Stimulated activated CD4-positive, alpha-beta T cell treated with anti-CD3 and anti-CD28 coated beads, Interleukin-2, amount 100 ng/mL, for 24 hours (primary cell): ENCODE results near the gene MRC2.

ENCODE experiments used
- DNase-seq, 2 donors: peaks; one replicate each; pipeline ENCODE4 v3.0.0-alpha.2; 2020

The MRC2 gene

DNA sequence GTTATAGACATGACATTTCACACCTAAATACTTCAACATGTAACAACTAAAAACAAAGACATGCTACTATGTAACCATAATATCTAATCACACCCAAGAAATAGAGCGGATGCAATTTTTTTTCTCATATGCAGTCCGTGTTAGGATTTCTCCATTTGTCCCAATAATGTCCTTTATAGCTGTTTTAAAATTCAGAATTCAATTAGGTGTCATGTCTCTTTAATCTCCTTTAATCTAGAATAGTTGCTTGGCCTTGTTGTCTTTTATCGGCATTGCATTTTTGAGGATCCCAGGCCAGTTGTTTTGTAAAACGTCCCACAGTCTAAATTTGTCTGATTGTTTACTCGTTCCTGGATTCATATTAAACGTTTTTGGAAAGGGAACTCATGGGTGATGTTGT, 14.5 kb downstream of the MRC2 start:
- DNase-seq, result no peak

DNA sequence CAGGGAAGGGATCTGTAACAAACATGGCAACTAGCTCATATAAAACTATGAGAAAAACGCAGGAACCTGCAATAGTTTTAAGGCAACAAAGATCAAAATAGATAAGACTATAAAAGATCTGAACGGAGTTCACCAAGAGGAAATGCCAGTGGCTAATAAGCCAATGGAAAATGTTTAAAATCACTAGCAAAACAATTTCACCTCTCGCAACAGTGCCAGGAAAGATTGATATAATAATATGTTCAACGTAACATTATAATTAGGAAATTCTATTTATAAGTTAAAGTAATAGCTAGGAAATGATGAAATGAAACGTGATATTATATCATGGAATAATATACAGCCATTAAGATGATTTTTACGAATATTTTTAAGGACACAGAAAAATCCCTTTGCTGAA, 16.0 kb downstream of the MRC2 start:
- DNase-seq, result no peak

DNA sequence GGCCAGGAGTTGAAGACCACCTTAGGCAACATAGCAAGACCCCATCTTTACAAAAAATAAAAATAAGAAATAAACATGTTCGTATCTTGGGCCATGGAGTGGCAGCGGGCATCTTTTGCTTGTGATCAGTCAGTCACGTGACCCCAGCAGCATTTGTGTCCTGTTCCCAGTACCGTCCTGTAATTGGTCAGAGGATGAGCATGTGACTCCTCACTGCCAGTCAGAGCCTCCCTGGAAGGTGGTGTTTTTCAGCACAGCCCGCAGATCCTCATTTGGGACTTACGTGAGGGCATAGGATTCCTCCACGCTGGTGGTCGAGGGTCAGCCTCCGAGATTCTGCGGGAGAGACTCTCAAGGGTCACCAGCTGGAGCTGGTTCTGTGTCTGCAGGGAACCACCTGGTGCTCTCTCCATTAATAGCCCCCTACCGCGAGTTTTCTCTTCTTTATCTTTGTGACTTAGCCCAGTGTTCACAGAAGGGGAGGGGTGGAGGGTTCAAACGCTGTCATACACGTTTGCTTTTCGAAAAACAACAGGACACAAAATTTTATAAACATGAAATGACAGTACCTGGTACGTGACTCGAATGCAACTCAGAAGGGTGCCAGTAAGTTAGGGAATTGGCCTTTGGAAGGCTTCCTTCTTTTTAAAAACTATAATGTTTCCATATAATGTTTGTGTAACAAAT, 17.2 kb downstream of the MRC2 start:
- no peak for DNase-seq

DNA sequence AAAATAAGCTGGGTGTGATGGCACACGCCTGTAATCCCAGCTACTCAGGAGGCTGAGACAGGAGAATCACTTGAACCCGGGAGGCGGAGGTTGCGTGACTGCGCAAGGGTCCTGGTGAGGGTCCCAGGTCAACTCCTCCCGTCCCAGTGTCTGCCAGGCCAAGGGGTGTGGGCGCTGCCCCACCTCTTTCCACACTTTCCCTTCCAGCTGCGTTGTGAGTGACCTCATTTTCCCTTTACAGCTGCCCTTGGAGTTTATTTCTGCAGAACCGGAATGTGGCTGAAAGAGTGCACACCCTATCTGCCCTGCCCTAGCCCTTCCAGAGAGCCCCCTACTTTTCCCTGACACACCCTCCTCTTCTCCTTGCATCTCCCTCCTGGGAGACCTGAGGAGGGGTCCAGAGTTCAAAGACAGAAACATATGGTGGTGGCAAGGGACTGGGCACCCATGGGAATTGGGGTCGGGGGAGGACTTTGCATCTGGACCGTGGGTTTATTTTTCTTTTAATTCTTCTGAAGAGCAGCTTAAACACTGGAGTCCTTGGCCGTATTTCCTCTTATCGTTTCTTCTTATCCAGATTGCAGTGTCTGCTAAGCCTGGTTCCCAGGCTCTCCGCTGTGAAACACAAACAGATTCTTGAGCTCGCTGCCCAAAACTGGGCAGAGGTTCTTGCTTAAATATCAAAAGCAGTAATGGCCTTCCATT, 20.9 kb downstream of the MRC2 start:
- no peak for DNase-seq

DNA sequence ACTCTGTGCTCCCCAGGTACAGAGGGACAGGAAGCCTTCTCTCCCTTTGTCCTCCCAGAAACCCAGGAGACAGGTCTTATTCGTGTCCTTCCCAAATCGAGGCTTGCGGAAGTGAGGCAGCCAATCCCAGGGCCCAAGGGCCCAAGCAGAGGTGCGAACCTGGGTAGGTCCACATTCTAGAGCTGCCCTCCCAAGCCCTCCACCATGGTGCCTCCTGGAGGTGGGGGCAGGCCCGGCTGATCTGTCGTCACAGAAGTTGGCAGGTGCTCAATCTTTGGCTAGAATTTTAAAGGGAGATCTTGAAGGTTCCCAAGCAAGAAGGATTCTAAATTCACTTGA, 21.5 kb downstream of the MRC2 start:
- no peak for DNase-seq

DNA sequence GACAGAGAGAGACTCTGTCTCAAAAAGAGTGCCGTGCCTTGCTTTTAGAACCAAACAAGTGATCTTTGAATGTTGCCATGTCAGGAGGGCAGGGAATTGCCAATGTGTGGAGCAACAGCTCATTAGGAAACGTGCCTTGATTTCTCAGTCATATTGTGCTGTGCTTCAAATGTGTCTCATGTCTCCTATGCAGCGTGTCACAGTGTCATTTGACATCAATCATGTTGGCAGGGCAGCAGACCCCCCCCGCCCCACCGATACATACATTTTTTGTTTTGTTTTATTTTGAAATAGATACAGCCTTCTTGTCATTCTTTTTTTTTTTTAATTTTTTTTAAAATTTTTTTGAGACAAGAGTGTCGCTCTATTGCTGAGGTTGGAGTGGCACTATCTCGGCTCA, 22.1 kb downstream of the MRC2 start:
- no peak for DNase-seq

DNA sequence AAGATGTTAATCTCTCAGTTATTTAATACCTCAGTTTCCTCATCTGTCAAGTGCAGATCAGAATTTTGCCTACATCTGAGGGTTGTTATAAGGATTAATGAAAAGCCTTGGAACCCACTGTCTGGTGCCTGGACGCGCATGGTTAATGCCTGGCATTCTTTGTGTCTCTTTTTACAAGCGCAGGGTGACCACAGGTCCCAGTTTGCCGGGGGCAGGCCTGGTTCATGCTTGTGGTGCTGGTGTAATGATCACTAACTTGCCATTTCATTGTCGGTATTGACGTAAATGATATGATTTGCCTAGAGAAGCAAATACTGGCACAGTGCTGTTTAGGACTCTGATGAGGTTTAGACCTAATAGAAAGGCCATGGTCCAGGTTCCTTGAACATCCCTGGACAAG, 23.1 kb downstream of the MRC2 start:
- no peak for DNase-seq

DNA sequence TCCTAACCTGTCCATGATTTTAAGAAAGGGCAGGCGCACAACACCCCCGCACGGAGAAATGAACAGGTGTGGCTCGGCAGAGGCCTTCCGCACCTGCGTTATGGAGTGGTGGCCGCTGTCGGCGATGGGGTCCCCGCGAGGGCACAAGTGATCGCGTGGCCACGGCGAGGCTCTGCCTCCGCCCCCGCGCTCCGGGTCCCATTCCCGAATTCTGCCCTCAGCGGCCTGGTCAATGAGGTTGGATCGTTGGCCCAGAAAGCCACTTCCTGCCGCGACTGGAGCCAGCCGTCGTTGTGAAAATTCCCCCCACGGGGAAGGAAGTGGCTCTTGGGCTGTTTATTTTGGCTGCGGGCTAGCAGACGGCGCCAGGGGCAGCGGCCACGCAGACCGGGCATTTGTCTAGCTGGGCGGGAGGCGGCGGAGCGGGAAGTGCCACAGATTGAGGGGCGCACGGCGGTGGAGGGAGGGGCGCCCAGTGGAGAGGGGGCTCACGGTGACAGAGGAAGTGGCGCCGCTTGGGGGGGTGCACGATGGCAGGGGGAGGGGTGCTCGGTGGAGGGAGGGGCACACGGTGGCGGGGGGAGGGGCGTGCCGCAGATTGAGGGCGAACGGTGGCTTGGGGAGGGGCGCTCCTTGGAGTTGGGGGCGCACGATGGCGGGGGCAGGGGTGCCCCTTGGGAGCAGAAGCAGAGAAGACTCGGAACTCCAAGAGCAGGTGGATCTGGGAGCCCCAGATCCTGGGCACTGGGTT, 25.0 kb downstream of the MRC2 start:
- DNase-seq, result peak in 1 of 2 donors; percentile 42

DNA sequence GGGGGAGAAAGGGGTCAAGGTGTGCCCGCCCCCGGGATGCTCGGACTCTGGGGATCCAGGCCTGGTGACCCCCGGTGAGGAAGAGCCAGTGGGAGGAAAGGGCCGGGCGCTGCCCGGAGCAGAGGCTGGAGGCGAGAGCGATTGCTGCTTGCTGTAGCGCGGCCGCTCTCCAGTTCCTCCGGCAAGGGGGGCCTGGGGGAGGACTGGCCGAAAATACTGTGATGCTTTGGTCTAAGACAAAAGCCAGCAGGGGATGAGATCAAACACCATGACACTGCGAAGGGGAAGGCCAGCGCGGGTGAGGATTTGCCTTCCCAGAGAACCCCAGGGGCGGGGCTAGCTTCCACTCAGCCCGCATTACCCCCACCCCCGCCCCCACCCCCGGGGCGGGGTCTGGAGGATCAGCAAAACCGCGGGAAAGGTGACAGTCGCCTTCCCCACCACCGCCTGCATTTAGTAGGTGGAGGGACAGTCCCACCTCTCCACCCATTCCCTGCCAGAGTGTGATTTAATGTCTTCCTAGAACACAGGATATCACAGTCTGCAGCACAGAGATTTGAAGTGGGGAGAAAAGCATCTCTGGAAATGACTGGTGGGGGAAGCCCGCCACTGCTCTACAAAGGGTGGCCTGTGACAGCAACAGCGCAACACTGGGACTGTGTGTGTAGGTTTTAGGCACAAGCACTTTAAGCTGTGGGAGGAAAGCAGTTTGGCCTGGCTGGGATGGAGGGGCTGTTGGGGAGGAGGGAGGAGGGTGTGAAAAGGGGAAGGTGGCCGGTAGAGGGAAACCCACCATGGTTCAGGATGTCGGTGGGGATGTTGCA, 25.7 kb downstream of the MRC2 start:
- peak; percentile 91 to 96 for DNase-seq

DNA sequence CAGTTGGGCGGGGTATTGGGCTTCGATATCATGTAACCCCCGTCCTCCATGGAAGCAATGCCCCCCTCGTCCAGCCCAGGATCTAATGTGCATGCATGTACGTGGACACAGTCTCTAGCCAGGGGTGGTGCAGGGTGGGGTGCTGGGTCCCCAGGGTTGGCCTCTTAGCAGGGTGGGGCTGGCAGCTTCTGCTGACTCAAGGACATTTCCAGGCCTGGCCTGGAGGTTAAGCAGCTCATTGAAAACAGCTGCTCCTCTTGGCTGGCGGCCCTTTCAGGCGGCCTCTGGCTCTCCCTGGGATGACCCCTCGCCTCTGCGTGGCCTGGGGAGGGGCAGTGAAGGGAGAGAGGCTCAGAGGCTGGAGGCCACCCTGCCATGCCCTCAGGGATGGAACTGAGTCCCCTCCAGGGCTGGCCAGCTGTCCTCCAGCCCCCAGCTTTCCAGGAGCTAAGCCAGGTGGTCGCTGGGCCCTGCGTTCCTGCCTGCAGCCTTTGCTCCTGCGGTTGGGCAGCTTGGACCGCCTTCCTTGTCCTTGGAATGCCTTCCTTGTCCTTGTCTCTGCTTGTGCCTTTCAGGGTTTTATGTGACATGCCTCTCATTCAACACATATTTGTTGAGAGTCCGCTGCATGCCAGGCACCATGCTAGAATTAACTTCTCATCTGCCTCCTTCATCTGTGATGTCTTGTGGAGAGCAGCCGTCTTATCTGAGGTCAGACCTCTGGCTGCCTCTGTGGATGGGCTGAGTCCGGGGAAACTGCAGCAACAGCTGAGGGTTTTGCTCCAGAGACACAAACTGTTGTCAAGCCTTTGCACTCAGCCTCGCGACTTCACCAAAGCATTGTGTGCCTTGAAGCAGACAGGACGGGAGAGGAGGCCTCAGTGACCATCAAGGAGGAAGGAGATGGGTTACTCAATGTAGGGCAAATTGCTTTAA, 26.6 kb downstream of the MRC2 start:
- DNase-seq, result peak; percentile 20 to 32

DNA sequence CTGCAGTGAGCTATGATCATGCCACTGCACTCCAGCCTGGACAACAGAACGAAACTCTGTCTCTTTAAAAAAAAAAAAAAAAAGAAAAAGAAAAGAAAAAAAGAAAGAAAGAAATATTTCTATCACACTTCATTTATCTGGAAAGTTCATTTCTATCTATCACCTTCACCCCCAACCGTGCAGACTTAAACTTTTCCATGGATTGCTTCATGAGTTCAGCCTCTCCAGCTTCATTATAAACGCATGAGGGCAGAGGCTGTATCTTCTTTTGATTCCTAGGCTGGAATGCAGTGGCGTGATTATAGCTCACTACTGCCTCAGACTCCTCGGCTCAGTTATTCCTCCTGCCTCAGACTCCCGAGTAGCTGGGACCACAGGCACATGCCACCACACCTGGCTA, 28.2 kb downstream of the MRC2 start:
- no peak for DNase-seq

DNA sequence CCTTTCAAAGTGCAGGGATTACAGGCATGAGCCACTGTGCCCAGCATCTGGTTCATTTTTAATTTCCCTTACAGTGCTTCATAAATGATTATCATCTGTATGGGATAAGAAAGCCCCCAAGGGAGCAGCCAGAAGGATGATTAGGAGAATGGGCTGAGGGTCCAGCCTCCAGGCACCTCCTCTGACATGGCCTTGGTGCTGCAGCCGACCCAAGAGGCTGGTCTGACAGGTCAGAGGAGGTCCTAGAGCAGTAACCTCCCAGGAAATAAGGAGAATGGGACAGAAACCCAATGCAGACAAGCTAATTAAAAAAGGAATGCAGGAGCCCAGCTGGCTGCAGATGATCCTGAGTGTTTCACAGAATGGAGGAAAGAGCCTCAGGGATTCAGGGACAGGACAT, 29.0 kb downstream of the MRC2 start:
- DNase-seq, result no peak

DNA sequence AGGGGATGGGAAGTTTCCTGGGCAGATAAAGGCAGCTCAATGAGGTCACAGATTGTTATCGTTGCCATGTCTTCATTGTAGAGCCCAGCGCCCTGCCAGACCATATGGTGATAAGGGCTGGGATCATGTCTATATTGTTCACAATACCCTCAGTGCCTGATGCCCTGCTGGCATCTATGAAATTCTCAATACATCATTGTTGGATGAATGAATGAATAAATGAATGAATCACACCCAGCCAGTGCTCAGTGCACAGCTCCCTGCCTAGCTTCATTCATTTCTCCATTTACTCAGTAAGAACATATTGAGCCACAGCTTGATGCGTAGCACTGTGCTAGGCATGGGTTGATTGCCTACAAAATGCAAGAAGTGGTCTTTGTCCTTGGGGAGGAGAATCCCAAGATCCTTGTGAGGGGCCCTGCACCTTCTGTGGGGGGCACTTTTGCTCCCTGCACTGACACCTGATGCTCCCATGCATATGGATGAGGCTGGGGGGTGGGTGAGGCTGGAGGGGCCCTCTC, 29.7 kb downstream of the MRC2 start:
- no peak for DNase-seq

DNA sequence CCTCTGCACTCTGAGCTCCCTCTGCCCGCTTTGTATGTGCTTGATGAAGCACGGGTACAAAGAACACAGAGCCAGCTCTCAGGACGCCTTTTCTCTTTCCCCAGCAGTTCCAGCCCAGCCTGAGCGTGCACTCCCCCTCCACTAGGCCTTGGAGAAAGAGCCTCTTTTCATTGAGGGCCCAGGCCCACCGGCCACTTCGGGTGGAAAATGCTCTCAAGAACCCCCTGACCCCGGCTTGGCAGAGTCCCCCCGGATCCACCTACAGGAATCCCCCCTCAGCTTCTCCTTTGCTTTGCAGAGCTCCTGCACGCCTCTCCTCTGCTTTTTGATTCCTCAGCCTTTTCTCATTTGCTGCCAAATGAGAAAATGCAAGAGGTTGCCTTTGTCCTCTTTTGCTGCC, 30.2 kb downstream of the MRC2 start:
- DNase-seq, result no peak

DNA sequence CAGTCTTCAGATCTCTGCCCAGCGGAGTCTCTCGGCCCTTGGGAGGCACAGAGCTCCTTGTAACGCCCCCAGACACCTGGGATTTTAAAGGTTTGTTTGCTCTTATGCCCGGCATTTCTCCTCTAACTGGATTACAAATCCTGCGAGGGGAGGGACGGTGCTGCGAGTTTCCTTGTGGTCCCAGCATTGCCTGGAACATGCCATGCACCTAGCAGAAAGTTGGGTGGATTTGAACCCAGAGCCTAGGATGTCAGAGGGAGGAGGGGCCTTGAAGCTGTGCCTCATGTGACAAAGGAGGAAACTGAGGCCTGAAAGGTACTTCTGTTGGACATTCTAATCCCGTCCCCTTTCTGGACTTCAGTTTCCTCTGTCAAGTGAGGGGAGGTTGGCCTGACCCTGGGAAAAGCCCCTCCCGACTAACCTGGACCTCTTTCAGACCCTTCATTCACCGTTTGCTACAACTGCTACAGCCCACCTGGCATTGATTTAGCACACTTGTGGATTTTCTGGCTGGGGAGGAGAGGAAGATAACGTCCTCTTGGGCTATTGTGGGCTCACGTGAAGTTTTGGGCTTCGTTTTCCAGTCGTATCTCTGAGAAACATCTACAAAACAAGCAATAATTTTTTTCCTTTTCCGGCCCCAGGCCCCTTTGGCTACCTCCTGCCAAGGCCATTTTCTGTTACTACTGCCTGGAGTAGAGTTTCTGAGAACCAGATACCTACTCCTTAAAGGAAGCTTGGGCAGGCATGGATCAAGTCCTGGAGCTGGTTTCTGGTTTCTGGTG, 30.9 kb downstream of the MRC2 start:
- DNase-seq, result no peak

DNA sequence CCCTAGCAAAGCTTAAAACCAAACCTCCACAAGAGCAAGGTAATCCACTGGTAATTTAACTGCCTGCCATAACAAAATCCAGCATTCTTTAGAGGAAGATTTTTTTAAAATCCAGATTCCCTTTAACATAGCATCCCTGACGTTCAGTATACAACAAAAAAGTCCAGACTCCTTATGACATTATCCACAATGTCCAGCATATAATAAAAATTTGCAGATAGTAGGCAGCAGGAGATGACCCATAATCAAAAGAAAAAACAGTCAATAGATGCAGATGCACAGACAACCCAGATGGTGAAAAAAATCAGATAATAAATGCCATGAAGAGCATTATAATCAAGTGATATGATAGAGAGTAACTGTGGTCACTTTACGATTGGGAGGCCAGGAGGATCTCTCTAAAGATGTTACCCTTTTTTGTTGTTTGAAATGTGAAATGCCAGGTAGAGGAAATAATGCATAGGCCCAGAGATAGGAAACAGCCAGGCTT, 33.2 kb downstream of the MRC2 start:
- DNase-seq, result no peak

DNA sequence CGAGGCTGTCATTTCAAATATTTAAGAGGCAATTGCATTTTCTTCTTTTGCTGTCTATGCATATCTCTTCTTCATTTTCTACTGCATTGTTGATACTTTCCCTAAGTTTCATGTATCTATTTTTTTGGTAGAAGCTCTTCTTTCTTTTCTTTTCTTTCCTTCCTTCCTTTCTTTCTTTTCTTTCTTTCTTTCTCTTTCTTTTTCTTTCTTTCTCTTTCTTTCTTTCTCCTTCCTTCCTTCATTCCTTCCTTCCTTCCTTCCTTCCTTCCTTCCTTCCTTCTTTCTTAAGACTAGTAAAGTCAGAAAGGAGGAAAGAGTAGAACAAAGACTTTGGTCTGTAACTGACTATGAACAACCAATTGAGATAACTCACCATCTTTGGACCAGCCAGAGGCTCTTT, 33.9 kb downstream of the MRC2 start:
- no peak for DNase-seq

DNA sequence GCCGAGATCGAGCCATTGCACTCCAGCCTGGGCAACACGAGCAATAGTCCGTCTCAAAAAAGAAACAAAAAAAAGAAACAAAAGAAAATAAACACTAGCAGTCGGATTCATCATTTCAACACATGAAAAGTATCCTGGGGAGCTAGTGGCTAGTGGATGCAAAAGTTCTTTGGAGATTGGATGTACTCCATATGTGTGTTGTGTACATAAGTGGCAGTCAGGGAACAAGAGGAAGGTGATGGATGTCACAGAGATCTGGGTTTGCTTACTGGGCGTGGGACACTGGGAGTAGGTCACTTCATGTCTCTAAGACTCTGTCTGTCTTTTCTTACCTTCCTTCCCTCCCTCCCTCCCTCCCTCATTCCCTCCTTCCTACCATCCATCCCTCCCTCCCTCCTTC, 35.4 kb downstream of the MRC2 start:
- DNase-seq, result no peak

DNA sequence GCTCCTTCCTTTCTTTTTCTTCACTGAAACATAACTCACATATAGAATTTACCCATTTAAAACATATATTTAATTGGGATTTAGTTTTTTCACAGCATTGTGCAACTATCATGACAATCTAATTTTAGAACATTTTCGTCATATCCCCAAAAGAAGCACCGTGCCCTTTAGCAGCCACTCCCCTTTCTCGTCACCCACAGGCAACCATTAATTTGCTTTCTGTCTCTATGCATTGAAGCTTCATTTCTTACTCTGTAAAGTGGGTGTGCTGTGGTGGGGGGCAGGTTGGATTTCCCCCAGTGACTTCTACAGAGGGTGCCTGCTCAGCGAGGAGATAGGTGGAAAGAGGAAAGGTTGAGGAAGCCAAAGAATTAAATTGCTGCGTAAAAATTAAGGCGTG, 35.8 kb downstream of the MRC2 start:
- DNase-seq, result no peak

DNA sequence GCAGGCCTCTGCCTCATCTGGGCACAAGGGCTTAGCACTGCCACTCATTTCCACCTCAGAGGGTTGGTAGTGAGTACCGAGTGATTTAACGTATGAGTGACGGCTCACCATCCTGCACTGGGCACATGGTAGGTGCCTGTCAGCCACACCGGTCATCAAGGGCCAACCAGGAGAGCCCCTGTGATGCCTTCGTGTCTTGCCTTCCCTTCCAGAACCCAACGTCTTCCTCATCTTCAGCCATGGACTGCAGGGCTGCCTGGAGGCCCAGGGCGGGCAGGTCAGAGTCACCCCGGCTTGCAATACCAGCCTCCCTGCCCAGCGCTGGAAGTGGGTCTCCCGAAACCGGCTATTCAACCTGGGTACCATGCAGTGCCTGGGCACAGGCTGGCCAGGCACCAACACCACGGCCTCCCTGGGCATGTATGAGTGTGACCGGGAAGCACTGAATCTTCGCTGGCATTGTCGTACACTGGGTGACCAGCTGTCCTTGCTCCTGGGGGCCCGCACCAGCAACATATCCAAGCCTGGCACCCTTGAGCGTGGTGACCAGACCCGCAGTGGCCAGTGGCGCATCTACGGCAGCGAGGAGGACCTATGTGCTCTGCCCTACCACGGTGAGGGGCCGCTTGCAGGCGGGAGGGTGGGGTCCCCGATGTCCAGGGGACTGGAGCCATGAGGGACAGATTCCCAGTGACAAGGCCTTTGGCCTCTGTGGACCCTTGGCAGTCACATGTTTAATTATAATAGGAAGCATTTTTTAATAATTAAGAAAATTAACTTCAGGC, 37.1 kb downstream of the MRC2 start:
- DNase-seq, result no peak
